HCT116 (cell line): ENCODE data around the gene LRP1B. TPM values are rescaled to one million over a fixed set of nuclear protein-coding genes. Genes with fewer than 3 reads are reported as not detected.

Experiments used
- ATAC-seq: fragments of 200-7000 bp; cut with Tn5 transposase; 2 replicates; pipeline ENCODE4 v1.9.1; 2020; ENCODE audit warnings: mild to moderate bottlenecking, moderate library complexity
- BruUV-seq: library from RNA; stranded (reverse); fragments of 400-500 nt; replicated peaks from 2 replicates; lab custom pipeline; 2021; lab: Mats Ljungman, UMichigan
- CTCF ChIA-PET: fragments of 300-600 bp; sonication (Branson Sonifier 250); formaldehyde crosslinking; loops from one replicate; lab custom pipeline; 2021; ENCODE audit warnings: antibody characterized with exemption; lab: Charles Lee
- POLR2A ChIA-PET: fragments of 300-600, 350-600 bp; sonication (Branson Sonifier 250); formaldehyde crosslinking; loops from one replicate; lab custom pipeline; 2021; ENCODE audit warnings: antibody characterized with exemption; lab: Charles Lee
- RAD21 ChIA-PET, 2 experiments: fragments of 300-600 bp; sonication (Branson Sonifier 250); formaldehyde crosslinking; loops; one replicate each; lab custom pipeline; 2023; ENCODE audit warnings: low total read pairs in 2 of 2; ENCODE audit not compliant: uncharacterized antibody in 2 of 2, unreplicated experiment in 2 of 2, low non-redundant PET in 1 of 2; lab: Charles Lee
- DNase-seq: peaks from one replicate; pipeline ENCODE4 v3.0.0-alpha.2; 2010; ENCODE audit warnings: low read depth, low spot score
- H2AFZ ChIP-seq: fragments of 200-600 bp; shearing (Covaris generic), sonication (generic); 2 replicates; pipeline ENCODE4 v1.6.1; 2017; ENCODE audit warnings: low read depth, mixed run types, mixed read lengths, antibody characterized with exemption, low read length; ENCODE audit not compliant: poor library complexity, severe bottlenecking
- H3K27ac ChIP-seq: 2 replicates; pipeline ENCODE4 v1.5.1; 2012; ENCODE audit warnings: low read depth, low read length
- H3K27me3 ChIP-seq: fragments of 200-600 bp; sonication (generic); 2 replicates; pipeline ENCODE4 v1.6.1; 2016; ENCODE audit warnings: mixed run types, low read length, mixed read lengths; ENCODE audit not compliant: insufficient read depth
- H3K36me3 ChIP-seq, 2 experiments: fragments of 200-500 bp in 1 of 2; fragments of 200-600 bp in 1 of 2; sonication (Bioruptor generic) in 1 of 2; sonication (generic) in 1 of 2; 2 replicates each; pipeline versions ENCODE4 v1.5.1 to v1.6.1; 2014 to 2016; ENCODE audit warnings: low read length in 2 of 2, inconsistent platforms in 1 of 2, mixed read lengths in 1 of 2, mixed run types in 1 of 2; ENCODE audit not compliant: insufficient read depth in 2 of 2, control insufficient read depth in 1 of 2
- H3K4me1 ChIP-seq, 2 experiments: fragments of 200-600 bp in 1 of 2; sonication (generic) in 1 of 2; 2 replicates each; pipeline versions ENCODE4 v1.5.1 to v1.6.1; 2012 to 2017; ENCODE audit warnings: low read length in 2 of 2, inconsistent platforms in 1 of 2, mild to moderate bottlenecking in 1 of 2, mixed read lengths in 1 of 2, mixed run types in 1 of 2, moderate library complexity in 1 of 2; ENCODE audit not compliant: insufficient read depth in 2 of 2, control insufficient read depth in 1 of 2
- H3K4me2 ChIP-seq: fragments of 200-600 bp; sonication (generic); 2 replicates; pipeline ENCODE4 v1.6.1; 2017; ENCODE audit warnings: mixed run types, low read length, mixed read lengths
- H3K4me3 ChIP-seq, 2 experiments: fragments of 200-600 bp in 1 of 2; sonication (generic) in 1 of 2; replicated peaks in 1 of 2; 2 replicates each; pipeline ENCODE4 v1.5.1; 2011 to 2016; ENCODE audit warnings: low read length in 2 of 2, control low read depth in 1 of 2, low read depth in 1 of 2, mild to moderate bottlenecking in 1 of 2, mixed read lengths in 1 of 2, mixed run types in 1 of 2
- H3K79me2 ChIP-seq: fragments of 200-600 bp; sonication (generic); 2 replicates; pipeline ENCODE4 v1.6.1; 2017; ENCODE audit warnings: mild to moderate bottlenecking, mixed run types, low read length, moderate library complexity, mixed read lengths; ENCODE audit not compliant: insufficient read depth
- H3K9ac ChIP-seq: fragments of 200-600 bp; sonication (generic); 2 replicates; pipeline ENCODE4 v1.6.1; 2016; ENCODE audit warnings: low read length, mixed read lengths
- H3K9me2 ChIP-seq: fragments of 200-600 bp; sonication (generic), shearing (Covaris generic); 2 replicates; pipeline ENCODE4 v1.6.1; 2017; ENCODE audit warnings: mixed run types, mild to moderate bottlenecking, moderate library complexity; ENCODE audit not compliant: insufficient read depth
- H3K9me3 ChIP-seq, 2 experiments: fragments of 200-500 bp in 1 of 2; fragments of 200-600 bp in 1 of 2; sonication (Bioruptor generic) in 1 of 2; sonication (generic) in 1 of 2; 2 replicates each; pipeline ENCODE4 v1.6.1; 2014 to 2017; ENCODE audit warnings: low read length in 2 of 2, mixed read lengths in 2 of 2, inconsistent platforms in 1 of 2, low read depth in 1 of 2, mild to moderate bottlenecking in 1 of 2, mixed run types in 1 of 2, moderate library complexity in 1 of 2; ENCODE audit not compliant: control insufficient read depth in 1 of 2, insufficient read depth in 1 of 2
- H4K20me1 ChIP-seq: fragments of 200-600 bp; sonication (generic), shearing (Covaris generic); 2 replicates; pipeline ENCODE4 v1.6.1; 2017; ENCODE audit warnings: mixed run types, mild to moderate bottlenecking, moderate library complexity; ENCODE audit not compliant: insufficient read depth
- ATF3 ChIP-seq: IDR thresholded peaks from 2 replicates; pipeline ENCODE4 v1.6.1; 2012
- EGR1 ChIP-seq: IDR thresholded peaks from 2 replicates; pipeline ENCODE4 v1.6.1; 2012; ENCODE audit warnings: low read depth
- EZH2 ChIP-seq: fragments of 200-600 bp; sonication (generic); IDR thresholded peaks from 2 replicates; pipeline ENCODE4 v1.6.1; 2017; ENCODE audit warnings: antibody characterized with exemption, mixed run types
- intact Hi-C: fragments of 100-400 bp; cut with micrococcal nuclease; formaldehyde crosslinking; loops from 2 replicates; pipeline ENCODE4 v1.10.0; 2022
- total RNA-seq: library from RNA; stranded (reverse); gene quantifications from one replicate; pipeline ENCODE4 v1.2.1, GENCODE V29; 2021; ENCODE audit not compliant: unreplicated experiment
- TF ChIP-seq, protein P1 (sequence below): IDR thresholded peaks from 2 replicates; pipeline ENCODE4 v1.6.1; 2012; ENCODE audit warnings: low read depth

The LRP1B gene
- total RNA-seq, 1 experiment from 2014 or later = 0.34 TPM

DNA sequence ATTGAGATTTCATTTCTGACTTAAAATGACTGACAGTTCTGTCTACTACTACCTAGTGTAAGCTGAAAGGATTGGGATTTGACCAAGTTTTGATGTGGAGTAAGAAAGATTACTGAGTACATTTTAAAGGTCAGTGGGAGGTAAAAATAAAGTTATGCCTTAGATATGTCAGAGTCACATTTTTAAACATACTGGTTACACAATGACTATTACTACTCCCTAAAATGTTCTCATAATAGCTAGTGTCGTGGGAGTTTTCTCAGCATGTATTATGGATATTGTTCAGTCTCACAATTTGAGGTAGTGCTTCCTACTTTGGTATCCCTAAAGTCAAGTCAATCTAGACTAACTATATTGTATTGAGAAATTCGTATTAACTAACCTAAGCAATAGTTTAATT lies 1092.5 kb downstream of the LRP1B start:
- CTCF ChIA-PET = no interaction called here
- H3K27ac ChIP-seq = no peak overlapping the region
- intact Hi-C loops = no loop called here

More for the DNA sequence above, 1092.5 kb downstream of the LRP1B start:
- Histone ChIP-seq H4K20me1 (no peaks in the 10 kb centered on the region), H3K9me2 (no peaks in the 10 kb centered on the region), H2AFZ (no peak overlapping the region), H3K4me1 (no peaks in the 10 kb centered on the region), H3K9ac (no peak overlapping the region), H3K79me2 (no peaks in the 10 kb centered on the region), H3K4me2 (no peak overlapping the region), H3K27me3 (no peaks in the 10 kb centered on the region), H3K4me3 (no peak overlapping the region), H3K36me3 (no peaks in the 10 kb centered on the region), H3K9me3 (no peaks in the 10 kb centered on the region)
- no peak for ATAC-seq
- ChIA-PET RAD21 (no interaction called here), POLR2A (no interaction called here)
- BruUV-seq = no TSS peak
- no peak for DNase-seq
- TF ChIP-seq, protein P1, sequence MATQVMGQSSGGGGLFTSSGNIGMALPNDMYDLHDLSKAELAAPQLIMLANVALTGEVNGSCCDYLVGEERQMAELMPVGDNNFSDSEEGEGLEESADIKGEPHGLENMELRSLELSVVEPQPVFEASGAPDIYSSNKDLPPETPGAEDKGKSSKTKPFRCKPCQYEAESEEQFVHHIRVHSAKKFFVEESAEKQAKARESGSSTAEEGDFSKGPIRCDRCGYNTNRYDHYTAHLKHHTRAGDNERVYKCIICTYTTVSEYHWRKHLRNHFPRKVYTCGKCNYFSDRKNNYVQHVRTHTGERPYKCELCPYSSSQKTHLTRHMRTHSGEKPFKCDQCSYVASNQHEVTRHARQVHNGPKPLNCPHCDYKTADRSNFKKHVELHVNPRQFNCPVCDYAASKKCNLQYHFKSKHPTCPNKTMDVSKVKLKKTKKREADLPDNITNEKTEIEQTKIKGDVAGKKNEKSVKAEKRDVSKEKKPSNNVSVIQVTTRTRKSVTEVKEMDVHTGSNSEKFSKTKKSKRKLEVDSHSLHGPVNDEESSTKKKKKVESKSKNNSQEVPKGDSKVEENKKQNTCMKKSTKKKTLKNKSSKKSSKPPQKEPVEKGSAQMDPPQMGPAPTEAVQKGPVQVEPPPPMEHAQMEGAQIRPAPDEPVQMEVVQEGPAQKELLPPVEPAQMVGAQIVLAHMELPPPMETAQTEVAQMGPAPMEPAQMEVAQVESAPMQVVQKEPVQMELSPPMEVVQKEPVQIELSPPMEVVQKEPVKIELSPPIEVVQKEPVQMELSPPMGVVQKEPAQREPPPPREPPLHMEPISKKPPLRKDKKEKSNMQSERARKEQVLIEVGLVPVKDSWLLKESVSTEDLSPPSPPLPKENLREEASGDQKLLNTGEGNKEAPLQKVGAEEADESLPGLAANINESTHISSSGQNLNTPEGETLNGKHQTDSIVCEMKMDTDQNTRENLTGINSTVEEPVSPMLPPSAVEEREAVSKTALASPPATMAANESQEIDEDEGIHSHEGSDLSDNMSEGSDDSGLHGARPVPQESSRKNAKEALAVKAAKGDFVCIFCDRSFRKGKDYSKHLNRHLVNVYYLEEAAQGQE = no peak
- TF ChIP-seq ATF3 (no peak), EGR1 (no peak), EZH2 (no peak)
